Activated T-cell treated with anti-CD3 and anti-CD28 coated beads, Interleukin-2, amount 50 U/mL, for 72 hours (primary cell): ENCODE measurements around the gene GRIN3B. TPM values are rescaled to one million over a fixed set of nuclear protein-coding genes. Genes with fewer than 3 reads are reported as not detected.
A peak's percentile ranks its signal among the peaks of the same experiment; 100 is the strongest.

Source experiments
- ATAC-seq, 2 donors: fragments of 150-1000 bp; cut with Tn5 transposase; replicated peaks in 1 of 2; 2 replicates each; pipeline ENCODE4 v1.10.0; 2021; ENCODE audit warnings: moderate library complexity in 2 of 2, mild to moderate bottlenecking in 1 of 2
- DNase-seq, 2 donors: peaks; one replicate each; pipeline ENCODE4 v3.0.0; 2021 to 2022; ENCODE audit warnings: mixed read lengths in 1 of 2
- H3K27ac Mint-ChIP-seq: one replicate; pipeline ENCODE4 v1.8.0; 2022; ENCODE audit warnings: mild to moderate bottlenecking, moderate library complexity, mixed read lengths
- H3K27me3 Mint-ChIP-seq: one replicate; pipeline ENCODE4 v1.8.0; 2022; ENCODE audit warnings: low read depth, mixed read lengths
- H3K36me3 Mint-ChIP-seq, 2 donors: one replicate each; pipeline ENCODE4 v1.8.0; 2022; ENCODE audit warnings: mixed read lengths in 2 of 2, mild to moderate bottlenecking in 1 of 2; ENCODE audit not compliant: insufficient read depth in 2 of 2
- H3K4me1 Mint-ChIP-seq: one replicate; pipeline ENCODE4 v1.8.0; 2022; ENCODE audit warnings: low read depth, mixed read lengths
- H3K4me3 Mint-ChIP-seq, 2 donors: one replicate each; pipeline ENCODE4 v1.8.0; 2022; ENCODE audit warnings: mild to moderate bottlenecking in 2 of 2, mixed read lengths in 2 of 2, moderate library complexity in 2 of 2
- H3K9me3 Mint-ChIP-seq, 2 donors: one replicate each; pipeline ENCODE4 v1.8.0; 2022; ENCODE audit warnings: mixed read lengths in 2 of 2
- total RNA-seq, 2 donors: library from RNA; stranded (reverse); gene quantifications; one replicate each; pipeline ENCODE4 v1.2.3, GENCODE V29; 2022

GRIN3B gene
- total RNA-seq, 2 donors from 2014 or later = 0.10 to 0.35 TPM

DNA sequence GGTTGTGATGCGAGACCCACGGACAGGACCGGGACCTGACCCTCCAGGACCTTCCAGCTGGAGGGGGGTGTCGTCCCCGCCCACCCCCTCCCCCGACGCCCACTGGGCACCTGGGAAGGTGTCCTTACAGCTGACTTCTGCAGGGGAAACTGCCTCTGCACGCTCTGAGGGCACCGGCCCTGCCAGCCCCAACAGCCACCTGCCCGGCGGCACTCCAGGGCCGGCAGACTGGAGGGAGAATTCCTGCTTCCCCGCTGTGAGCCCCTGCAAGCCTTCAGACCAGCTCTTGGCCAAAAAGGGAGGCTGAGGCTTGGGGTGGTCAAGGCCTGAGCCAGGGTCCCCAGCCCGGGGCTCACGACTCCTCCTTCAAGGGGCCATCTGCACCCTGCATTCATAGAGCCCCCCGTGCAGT, 27.4 kb downstream of the GRIN3B start:
- H3K9me3 Mint-ChIP-seq = no peaks in the 10 kb centered on the region
- no peak overlapping the region for H3K27ac Mint-ChIP-seq
- H3K4me1 Mint-ChIP-seq = peaks cover 32% of the 10 kb centered on the region
- no peak for DNase-seq
- H3K4me3 Mint-ChIP-seq = peak overlapping the region; percentile 96
- ATAC-seq = peak; percentile 8 to 9
- no peaks in the 10 kb centered on the region for H3K27me3 Mint-ChIP-seq
- peaks cover 5 to 12% of the 10 kb centered on the region in 2 donors for H3K36me3 Mint-ChIP-seq

DNA sequence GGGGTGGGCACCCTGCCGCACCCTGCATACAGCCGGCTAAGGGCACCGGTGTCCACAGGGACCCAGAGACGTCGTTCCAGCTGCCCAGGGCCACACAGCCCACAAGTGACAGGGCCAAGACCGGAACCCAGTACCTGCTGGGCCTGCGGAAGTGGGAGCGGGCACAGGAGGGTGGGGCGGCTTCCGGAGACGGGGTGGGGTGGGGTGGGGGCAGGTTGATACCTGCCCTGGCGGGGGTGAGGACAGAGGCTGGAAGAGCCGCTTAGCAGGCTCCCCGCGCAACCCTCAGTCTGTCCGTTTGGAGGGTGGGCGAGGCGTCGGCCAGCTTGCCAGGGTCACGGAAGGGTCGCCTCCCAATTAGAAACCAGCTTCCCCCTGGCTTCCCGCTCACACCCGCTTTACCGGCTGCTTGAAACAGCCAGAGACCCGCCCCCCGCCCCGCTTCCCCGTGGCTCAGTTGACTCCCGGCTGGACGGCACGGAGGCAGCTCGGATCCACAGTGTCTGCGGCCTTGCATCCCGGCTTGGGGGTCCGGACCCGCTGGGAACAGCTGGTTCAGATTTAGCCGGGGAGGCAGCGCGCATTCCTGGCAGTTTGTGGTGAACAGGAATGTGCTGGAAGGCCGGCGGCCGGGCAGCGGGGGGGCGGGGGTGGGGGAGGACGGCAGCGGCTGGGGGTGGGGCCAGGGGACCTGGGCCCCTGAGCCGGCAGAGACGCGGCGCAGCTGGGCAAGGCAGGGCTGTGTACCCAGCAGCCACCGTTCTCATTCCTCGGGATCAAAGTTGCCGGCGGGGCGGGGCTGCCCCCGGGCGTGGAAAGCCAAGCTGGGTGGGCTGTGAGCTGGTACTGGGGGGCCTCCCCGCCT, 28.1 kb downstream of the GRIN3B start:
- no peak overlapping the region for H3K27ac Mint-ChIP-seq
- peaks cover 5 to 17% of the 10 kb centered on the region in 2 donors for H3K36me3 Mint-ChIP-seq
- peak; percentile 53 to 58 for ATAC-seq
- DNase-seq = peak; percentile 61 to 62
- no peaks in the 10 kb centered on the region for H3K9me3 Mint-ChIP-seq
- H3K27me3 Mint-ChIP-seq = no peaks in the 10 kb centered on the region
- H3K4me3 Mint-ChIP-seq = peak overlapping the region; percentile 89 to 96
- peaks cover 32% of the 10 kb centered on the region for H3K4me1 Mint-ChIP-seq

GRCh38 chr19:1032264-1032867, 32.1 kb downstream of the GRIN3B start:
- ATAC-seq (no peak), DNase-seq (no peak)
- no peaks in the 10 kb centered on the region for H3K9me3 Mint-ChIP-seq
- peaks cover 8 to 27% of the 10 kb centered on the region in 2 donors for H3K36me3 Mint-ChIP-seq
- no peak overlapping the region for H3K4me3 Mint-ChIP-seq
- no peaks in the 10 kb centered on the region for H3K27me3 Mint-ChIP-seq
- no peak overlapping the region for H3K27ac Mint-ChIP-seq
- peaks cover 28% of the 10 kb centered on the region for H3K4me1 Mint-ChIP-seq

- H3K27ac Mint-ChIP-seq = no peak overlapping the region
- H3K9me3 Mint-ChIP-seq = no peaks in the 10 kb centered on the region
- H3K36me3 Mint-ChIP-seq = peaks cover 8 to 31% of the 10 kb centered on the region in 2 donors
- ATAC-seq = no peak
- peaks cover 42% of the 10 kb centered on the region for H3K4me1 Mint-ChIP-seq
- H3K27me3 Mint-ChIP-seq = no peaks in the 10 kb centered on the region
- H3K4me3 Mint-ChIP-seq = no peak overlapping the region
- DNase-seq = no peak
Measured at GRCh38 chr19:1035998-1036621, 35.9 kb downstream of the GRIN3B start.

DNA sequence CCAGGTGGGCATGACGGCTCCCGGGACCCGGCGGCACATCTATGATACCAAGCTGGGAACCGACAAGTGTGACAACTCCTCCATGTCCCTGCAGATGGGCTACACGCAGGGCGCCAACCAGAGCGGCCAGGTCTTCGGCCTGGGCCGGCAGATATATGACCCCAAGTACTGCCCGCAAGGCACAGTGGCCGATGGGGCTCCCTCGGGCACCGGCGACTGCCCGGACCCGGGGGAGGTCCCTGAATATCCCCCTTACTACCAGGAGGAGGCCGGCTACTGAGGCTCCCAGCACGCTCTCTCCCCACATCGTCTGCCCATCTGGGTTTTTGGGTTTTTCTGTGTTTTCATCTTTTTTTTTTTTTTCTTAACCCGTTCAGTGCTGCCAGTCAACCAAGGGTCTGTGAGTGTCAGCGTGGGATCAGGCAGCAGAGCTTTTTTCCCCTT, 37.4 kb downstream of the GRIN3B start:
- no peak for ATAC-seq

GRCh38 chr19:1038978-1039645, 38.9 kb downstream of the GRIN3B start:
- DNase-seq (no peak), ATAC-seq (no peak)
- peaks cover 5 to 16% of the 10 kb centered on the region in 2 donors for H3K36me3 Mint-ChIP-seq
- H3K9me3 Mint-ChIP-seq = no peaks in the 10 kb centered on the region
- peak overlapping the region; percentile 52 for H3K27ac Mint-ChIP-seq
- H3K27me3 Mint-ChIP-seq = no peaks in the 10 kb centered on the region
- H3K4me1 Mint-ChIP-seq = peaks cover 42% of the 10 kb centered on the region
- H3K4me3 Mint-ChIP-seq = peak overlapping the region; percentile 86 to 98

More for the DNA sequence above, 37.4 kb downstream of the GRIN3B start:
- Mint-ChIP-seq H3K27me3 (no peaks in the 10 kb centered on the region), H3K27ac (peak overlapping the region; percentile 25), H3K36me3 (peaks cover 5 to 23% of the 10 kb centered on the region in 2 donors), H3K4me3 (peak overlapping the region; percentile 75 to 98), H3K9me3 (no peaks in the 10 kb centered on the region), H3K4me1 (peaks cover 47% of the 10 kb centered on the region)
- no peak for DNase-seq

DNA sequence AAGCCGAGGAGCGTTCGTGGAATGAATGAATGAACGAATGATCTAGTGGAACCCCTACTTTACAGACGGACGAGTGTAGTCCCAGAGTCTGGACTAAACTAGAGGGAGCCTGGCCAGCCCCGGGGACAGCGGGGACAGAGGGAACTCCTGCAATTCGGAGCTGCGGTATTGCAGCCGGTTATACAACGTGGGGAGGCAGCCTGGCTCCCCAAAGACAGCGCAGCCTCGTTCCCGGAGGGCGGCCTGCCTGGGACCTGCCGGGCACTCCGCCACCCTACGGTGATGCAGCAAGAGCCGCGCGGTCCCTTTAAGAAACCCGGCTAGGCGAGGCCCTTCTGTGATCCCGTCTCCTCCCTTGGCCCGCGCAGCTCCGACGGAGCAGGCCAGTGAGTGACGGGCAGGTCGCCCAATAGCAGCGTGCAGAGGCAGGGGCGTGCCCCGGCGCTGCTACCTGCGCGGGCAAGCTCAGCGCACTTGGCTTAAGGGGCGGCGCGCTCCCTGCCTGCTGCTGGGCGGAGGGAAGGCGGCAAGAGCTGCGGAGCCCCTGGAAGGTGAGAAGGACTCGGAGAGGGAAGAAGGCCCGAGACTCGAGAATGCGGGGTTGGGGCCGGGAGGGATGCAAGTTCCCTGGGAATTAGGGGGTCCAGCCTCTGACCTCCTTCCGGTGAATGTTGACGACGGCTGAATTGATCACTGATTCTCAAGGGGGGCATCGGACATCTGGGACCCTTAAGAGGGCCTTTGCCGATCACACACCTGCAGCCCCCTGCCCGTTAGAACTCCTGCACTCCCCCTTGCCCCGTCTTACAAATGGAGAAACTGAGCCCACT, 39.6 kb downstream of the GRIN3B start, which contains the start of gene ABCA7:
Gene ABCA7 (plus strand): TSS at position 462 of the 830 bp plus-strand sequence. CDS start 1,255 bp downstream, outside the sequence.
- no peaks in the 10 kb centered on the region for H3K9me3 Mint-ChIP-seq
- peaks cover 5 to 16% of the 10 kb centered on the region in 2 donors for H3K36me3 Mint-ChIP-seq
- ATAC-seq = peak; percentile 95 to 96
- H3K27ac Mint-ChIP-seq = peak within 1 kb of the TSS; percentile 52
- no peaks in the 10 kb centered on the region for H3K27me3 Mint-ChIP-seq
- peaks cover 42% of the 10 kb centered on the region for H3K4me1 Mint-ChIP-seq
- H3K4me3 Mint-ChIP-seq = peak within 1 kb of the TSS; percentile 86 to 98
- DNase-seq = peak; percentile 100

DNA sequence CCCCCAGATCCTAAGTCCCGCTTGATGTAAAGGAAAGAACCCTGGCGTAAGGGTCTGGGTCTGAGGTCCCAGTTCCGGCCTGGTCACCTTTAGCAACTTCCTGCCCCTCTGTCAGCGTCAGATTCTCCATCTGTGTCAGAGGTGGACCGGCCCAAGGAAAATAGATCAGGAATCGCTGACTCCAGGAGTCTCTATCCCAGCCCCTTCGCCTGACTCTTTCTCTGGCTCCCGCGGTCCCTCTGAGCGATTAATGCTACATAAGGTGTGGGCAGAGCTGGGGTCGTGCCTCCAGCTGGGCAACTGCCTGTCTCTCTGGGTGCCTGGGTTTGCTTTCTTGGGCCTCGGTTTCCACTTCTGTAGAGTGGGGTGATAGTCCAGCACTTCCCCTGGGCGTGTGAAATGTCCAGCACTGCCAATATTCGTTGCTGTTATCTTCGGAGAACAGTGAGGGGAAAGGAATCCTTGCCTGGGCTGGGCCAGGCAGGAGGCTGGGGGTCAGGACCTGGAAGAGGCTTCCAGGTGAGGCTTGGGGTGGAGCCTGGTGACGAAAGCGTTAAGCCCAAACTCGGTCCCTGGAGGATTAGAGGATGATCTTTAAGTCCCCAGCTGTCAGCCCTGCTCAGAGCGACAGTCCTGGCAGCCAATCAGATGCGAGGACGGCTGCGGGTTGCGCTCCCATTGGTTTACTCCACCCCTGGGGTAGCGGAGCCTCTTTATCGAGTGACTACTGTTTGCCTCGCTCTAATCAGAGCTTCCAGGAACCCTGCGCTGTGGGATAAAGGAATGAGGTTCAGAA, 40.5 kb downstream of the GRIN3B start:
- Mint-ChIP-seq H3K9me3 (no peaks in the 10 kb centered on the region), H3K36me3 (peaks cover 1 to 14% of the 10 kb centered on the region in 2 donors), H3K4me1 (peaks cover 38% of the 10 kb centered on the region), H3K27me3 (no peaks in the 10 kb centered on the region), H3K27ac (peak overlapping the region; percentile 22), H3K4me3 (peak overlapping the region; percentile 86 to 98)
- DNase-seq (peak; percentile 88 to 93), ATAC-seq (peak; percentile 62 to 67)

- H3K4me3 Mint-ChIP-seq = peak overlapping the region; percentile 86 to 98
- peaks cover 1 to 10% of the 10 kb centered on the region in 2 donors for H3K36me3 Mint-ChIP-seq
- H3K27ac Mint-ChIP-seq = no peak overlapping the region
Measured at GRCh38 chr19:1041272-1041834, 41.1 kb downstream of the GRIN3B start.

GRCh38 chr19:1041835-1042685, 41.8 kb downstream of the GRIN3B start:
- Mint-ChIP-seq H3K4me3 (no peak overlapping the region), H3K36me3 (peaks cover 1 to 8% of the 10 kb centered on the region in 2 donors), H3K9me3 (no peaks in the 10 kb centered on the region), H3K27me3 (no peaks in the 10 kb centered on the region), H3K4me1 (peaks cover 38% of the 10 kb centered on the region), H3K27ac (no peak overlapping the region)
- DNase-seq = no peak
- no peak for ATAC-seq

More at GRCh38 chr19:1041272-1041834, 41.1 kb downstream of the GRIN3B start:
- Mint-ChIP-seq H3K4me1 (peaks cover 38% of the 10 kb centered on the region), H3K9me3 (no peaks in the 10 kb centered on the region), H3K27me3 (no peaks in the 10 kb centered on the region)
- ATAC-seq = no peak
- no peak for DNase-seq
